ENCODE results near the gene ACP4.

ACP4 gene

DNA sequence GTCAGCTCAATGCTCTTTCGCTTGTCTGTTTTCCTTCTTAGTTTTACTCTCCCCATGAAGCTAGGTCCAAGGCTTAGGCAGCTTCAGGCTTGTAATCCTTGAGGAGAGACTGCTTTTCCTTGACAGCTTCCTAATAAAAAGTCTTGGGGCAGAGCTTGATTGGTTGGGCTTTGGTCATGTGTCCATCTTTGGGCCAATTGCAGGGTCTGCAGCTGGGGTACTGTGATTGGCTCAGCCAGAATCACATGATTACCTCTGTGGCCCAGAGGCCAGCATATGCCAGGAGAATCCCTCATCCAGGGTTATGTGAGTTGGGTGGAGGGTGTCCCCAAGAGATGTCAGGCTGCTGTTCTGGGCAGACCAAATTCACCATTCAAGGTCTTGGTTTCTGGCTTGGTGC, 25.2 kb downstream of the ACP4 start:
- H3K27me3 ChIP-seq (ENCODE audit: low read depth) = no peaks in the 10 kb centered on the region
- in situ Hi-C loops (cut with MboI; ENCODE audit: low sequenced_read_pairs) = no loop called here
- no peak for DNase-seq (ENCODE audit: low spot score in 2 of 2)

GRCh38 chr19:50817941-50818858, 28.0 kb downstream of the ACP4 start:
- Histone ChIP-seq H3K27me3 (ENCODE audit: low read depth) (peaks cover 3% of the 10 kb centered on the region; the same call in 1 of the 2 replicates), H3K9me3 (no peaks in the 10 kb centered on the region), H3K4me1 (no peaks in the 10 kb centered on the region), H3K36me3 (replicated peaks) (no peaks in the 10 kb centered on the region), H3K4me3 (peak overlapping the region; percentile 36)
- in situ Hi-C loops (cut with MboI; ENCODE audit: low sequenced_read_pairs) = no loop called here
- peak; percentile 56 to 96 for DNase-seq (ENCODE audit: low spot score in 2 of 2)

More for the DNA sequence above, 25.2 kb downstream of the ACP4 start:
- H3K36me3 ChIP-seq (replicated peaks) = no peaks in the 10 kb centered on the region
- no peaks in the 10 kb centered on the region for H3K9me3 ChIP-seq
- no peaks in the 10 kb centered on the region for H3K4me1 ChIP-seq
- no peak overlapping the region for H3K4me3 ChIP-seq

- Histone ChIP-seq H3K4me3 (no peak overlapping the region), H3K9me3 (no peaks in the 10 kb centered on the region), H3K36me3 (replicated peaks) (no peaks in the 10 kb centered on the region), H3K27me3 (ENCODE audit: low read depth) (peaks cover 3% of the 10 kb centered on the region; the same call in 1 of the 2 replicates), H3K4me1 (no peaks in the 10 kb centered on the region)
- in situ Hi-C loops (cut with MboI; ENCODE audit: low sequenced_read_pairs) = no loop called here
- DNase-seq (ENCODE audit: low spot score in 2 of 2) = no peak
Observed at GRCh38 chr19:50818859-50819472, 28.8 kb downstream of the ACP4 start.

GRCh38 chr19:50819636-50820035, 29.4 kb downstream of the ACP4 start:
- DNase-seq (ENCODE audit: low spot score in 2 of 2) = no peak
- Histone ChIP-seq H3K4me3 (no peak overlapping the region), H3K27me3 (ENCODE audit: low read depth) (peaks cover 3% of the 10 kb centered on the region; the same call in 1 of the 2 replicates), H3K9me3 (no peaks in the 10 kb centered on the region), H3K36me3 (replicated peaks) (no peaks in the 10 kb centered on the region), H3K4me1 (no peaks in the 10 kb centered on the region)
- in situ Hi-C loops (cut with MboI; ENCODE audit: low sequenced_read_pairs) = no loop called here

GRCh38 chr19:50820086-50820485, 29.9 kb downstream of the ACP4 start:
- H3K4me1 ChIP-seq = no peaks in the 10 kb centered on the region
- H3K4me3 ChIP-seq = no peak overlapping the region
- in situ Hi-C loops (cut with MboI; ENCODE audit: low sequenced_read_pairs) = no loop called here
- no peaks in the 10 kb centered on the region for H3K36me3 ChIP-seq (replicated peaks)
- no peak for DNase-seq (ENCODE audit: low spot score in 2 of 2)
- H3K9me3 ChIP-seq = no peaks in the 10 kb centered on the region
- H3K27me3 ChIP-seq (ENCODE audit: low read depth) = peaks cover 3% of the 10 kb centered on the region; the same call in 1 of the 2 replicates

- Histone ChIP-seq H3K27me3 (ENCODE audit: low read depth) (peaks cover 3% of the 10 kb centered on the region; the same call in 1 of the 2 replicates), H3K4me1 (no peaks in the 10 kb centered on the region), H3K4me3 (no peak overlapping the region), H3K9me3 (no peaks in the 10 kb centered on the region), H3K36me3 (replicated peaks) (no peaks in the 10 kb centered on the region)
- in situ Hi-C loops (cut with MboI; ENCODE audit: low sequenced_read_pairs) = no loop called here
- DNase-seq (ENCODE audit: low spot score in 2 of 2) = peak in 1 of 2 experiments; percentile 73
Observed at GRCh38 chr19:50820549-50821247, 30.5 kb downstream of the ACP4 start.

DNA sequence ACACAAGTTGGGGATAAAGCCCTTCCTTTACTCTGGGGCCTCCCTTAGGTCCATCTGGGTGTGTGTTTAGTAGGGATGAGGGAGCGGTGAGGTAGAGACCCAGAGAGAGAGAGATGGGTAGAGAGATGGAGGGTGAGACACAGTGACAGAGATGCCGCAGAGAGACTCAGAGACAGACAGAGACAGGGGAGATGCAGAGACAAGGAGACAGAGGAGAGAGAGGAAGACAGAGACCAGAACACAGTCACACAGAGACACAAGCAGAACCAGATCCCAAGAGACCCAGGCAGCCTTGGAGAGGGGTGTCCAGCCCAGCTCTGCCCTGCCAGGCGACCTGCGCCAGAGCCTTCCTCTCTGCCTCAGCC, 31.0 kb downstream of the ACP4 start:
- Histone ChIP-seq H3K27me3 (ENCODE audit: low read depth) (peaks cover 3% of the 10 kb centered on the region; the same call in 1 of the 2 replicates), H3K36me3 (replicated peaks) (no peaks in the 10 kb centered on the region), H3K9me3 (no peaks in the 10 kb centered on the region), H3K4me3 (no peak overlapping the region), H3K4me1 (no peaks in the 10 kb centered on the region)
- in situ Hi-C loops (cut with MboI; ENCODE audit: low sequenced_read_pairs) = no loop called here
- DNase-seq (ENCODE audit: low spot score in 2 of 2) = no peak

- DNase-seq (ENCODE audit: low spot score in 2 of 2) = no peak
- peaks cover 3% of the 10 kb centered on the region; the same call in 1 of the 2 replicates for H3K27me3 ChIP-seq (ENCODE audit: low read depth)
- no peaks in the 10 kb centered on the region for H3K36me3 ChIP-seq (replicated peaks)
- no peak overlapping the region for H3K4me3 ChIP-seq
- H3K9me3 ChIP-seq = no peaks in the 10 kb centered on the region
- no peaks in the 10 kb centered on the region for H3K4me1 ChIP-seq
- in situ Hi-C loops (cut with MboI; ENCODE audit: low sequenced_read_pairs) = no loop called here
Observed at GRCh38 chr19:50821622-50822021, 31.4 kb downstream of the ACP4 start.

DNA sequence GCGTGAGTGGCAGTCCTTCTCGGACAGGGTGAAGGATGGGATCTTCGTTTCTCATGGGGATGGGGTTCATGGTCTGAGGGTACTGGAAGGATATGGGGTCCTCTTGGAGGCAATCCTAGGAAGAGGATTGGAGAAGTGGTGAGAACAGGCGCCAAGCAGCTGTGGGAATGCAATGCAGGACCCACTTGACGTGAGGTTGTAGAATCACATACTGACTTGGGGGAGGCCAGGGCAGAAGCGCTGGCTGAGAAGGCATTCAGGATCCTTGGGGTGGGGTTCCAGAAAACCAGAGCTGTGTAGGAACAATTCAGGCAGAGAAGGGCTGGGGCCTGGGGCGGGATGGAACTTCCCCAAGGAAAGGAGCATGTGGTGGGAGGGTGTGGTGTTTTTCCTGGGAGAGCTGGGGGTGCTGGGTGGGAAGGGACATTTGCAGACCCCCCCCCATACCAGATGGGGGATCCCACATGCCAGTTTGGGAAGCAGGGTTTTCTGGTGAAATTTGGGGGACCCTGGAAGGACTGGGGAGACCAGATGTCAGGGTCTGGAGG, 32.5 kb downstream of the ACP4 start:
- Histone ChIP-seq H3K36me3 (replicated peaks) (no peaks in the 10 kb centered on the region), H3K4me1 (no peaks in the 10 kb centered on the region), H3K27me3 (ENCODE audit: low read depth) (peaks cover 5% of the 10 kb centered on the region; the same call in 1 of the 2 replicates), H3K9me3 (no peaks in the 10 kb centered on the region), H3K4me3 (no peak overlapping the region)
- in situ Hi-C loops (cut with MboI; ENCODE audit: low sequenced_read_pairs) = no loop called here
- no peak for DNase-seq (ENCODE audit: low spot score in 2 of 2)

GRCh38 chr19:50823389-50824042, 33.3 kb downstream of the ACP4 start, which contains the start of gene KLK1:
Gene KLK1, minus strand, starts transcription at chr19:50823787. Its CDS starts 39 bp downstream, at chr19:50823748.
- H3K36me3 ChIP-seq (replicated peaks) = no peaks in the 10 kb centered on the region
- H3K9me3 ChIP-seq = no peaks in the 10 kb centered on the region
- no peak for DNase-seq (ENCODE audit: low spot score in 2 of 2)
- in situ Hi-C loops (cut with MboI; ENCODE audit: low sequenced_read_pairs) = no loop called here
- H3K27me3 ChIP-seq (ENCODE audit: low read depth) = peaks cover 5% of the 10 kb centered on the region; the same call in 1 of the 2 replicates
- no peak within 1 kb of the TSS for H3K4me3 ChIP-seq
- no peaks in the 10 kb centered on the region for H3K4me1 ChIP-seq

DNA sequence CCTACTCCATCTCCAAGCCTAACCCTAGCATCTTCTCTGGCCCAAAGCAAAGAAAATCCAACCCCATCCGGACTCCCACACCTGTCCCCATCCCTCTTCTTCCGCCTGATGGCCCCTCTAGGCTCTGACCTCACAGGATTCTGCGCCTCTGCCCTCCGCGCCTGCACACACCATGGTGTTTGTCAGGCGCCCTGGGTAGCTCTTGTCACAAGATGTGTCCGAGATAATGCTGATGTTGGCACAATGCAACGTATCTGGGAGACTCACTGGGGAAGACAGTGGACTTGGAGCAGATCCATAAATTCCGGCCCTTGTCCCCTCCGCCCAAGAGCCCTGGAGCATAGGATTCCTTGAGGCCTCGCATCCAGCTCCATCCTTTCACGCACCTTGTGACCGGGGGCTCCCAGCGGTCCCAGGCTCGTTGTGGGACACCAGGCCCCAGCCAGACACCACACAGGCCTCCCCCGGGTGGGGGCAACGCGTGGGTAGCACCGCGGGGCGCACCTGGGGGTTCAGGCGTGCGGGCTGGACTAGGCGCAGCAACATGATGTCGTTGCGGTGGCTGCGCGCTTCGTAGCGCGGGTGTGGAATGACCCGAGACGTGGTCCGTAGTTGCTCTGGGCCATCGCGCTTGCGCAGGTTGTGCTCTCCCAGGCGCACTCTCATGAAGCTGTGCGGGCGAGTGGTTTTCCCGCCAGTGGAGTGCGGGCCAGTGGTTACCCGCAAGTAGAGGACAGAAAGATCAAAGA, 36.5 kb downstream of the ACP4 start:
- in situ Hi-C loops (cut with MboI; ENCODE audit: low sequenced_read_pairs) = no loop called here
- Histone ChIP-seq H3K4me1 (no peaks in the 10 kb centered on the region), H3K4me3 (no peak overlapping the region), H3K36me3 (replicated peaks) (no peaks in the 10 kb centered on the region), H3K9me3 (no peaks in the 10 kb centered on the region), H3K27me3 (ENCODE audit: low read depth) (peaks cover 5% of the 10 kb centered on the region; the same call in 1 of the 2 replicates)
- no peak for DNase-seq (ENCODE audit: low spot score in 2 of 2)

GRCh38 chr19:50827476-50827875, 37.3 kb downstream of the ACP4 start:
- H3K9me3 ChIP-seq = no peaks in the 10 kb centered on the region
- in situ Hi-C loops (cut with MboI; ENCODE audit: low sequenced_read_pairs) = no loop called here

More at GRCh38 chr19:50827476-50827875, 37.3 kb downstream of the ACP4 start:
- Histone ChIP-seq H3K4me3 (no peak overlapping the region), H3K36me3 (replicated peaks) (no peaks in the 10 kb centered on the region), H3K27me3 (ENCODE audit: low read depth) (peaks cover 3% of the 10 kb centered on the region; the same call in 1 of the 2 replicates), H3K4me1 (no peaks in the 10 kb centered on the region)
- no peak for DNase-seq (ENCODE audit: low spot score in 2 of 2)

All from HAP-1 (cell line).